ENCODE data around the gene COG6. TPM values are rescaled to one million over a fixed set of nuclear protein-coding genes. Genes with fewer than 3 reads are reported as not detected.

COG6 gene
- total RNA-seq (2022; extraction: Qiagen RNA extraction; ENCODE audit: low read depth) = 3.1 to 9.1 TPM (median 4.6 TPM) in 5 replicates

GRCh38 chr13:39655569-39656324 is at the start of gene COG6:
COG6 (plus strand) TSS chr13:39655662; CDS start chr13:39655727, 65 bp downstream.

Other genes starting within 250 kb of the COG6 start
- 6.2 to 7.0 TPM (median 6.8 TPM) in 5 replicates for gene LHFPL6, start 52.5 kb upstream of the COG6 start, total RNA-seq (2022; extraction: Qiagen RNA extraction; ENCODE audit: low read depth)

All from A549 treated with ZK216348 at 1 μM for 4 hours (cell line).